HepG2 (cell line): ENCODE measurements around the gene ENTPD5. TPM values are rescaled to one million over a fixed set of nuclear protein-coding genes. Genes with fewer than 3 reads are reported as not detected.

Experiments used
- CCAR2 ChIP-seq: fragments of 200-400 bp; formaldehyde crosslinking; optimal IDR thresholded peaks from 2 replicates; pipeline ENCODE3; 2018; ENCODE audit warnings: low read depth, mild to moderate bottlenecking, low read length, moderate library complexity
- DPF2 ChIP-seq: sonication (generic); formaldehyde crosslinking; IDR thresholded peaks from 2 replicates; pipeline ENCODE4 v1.4.0; 2020; ENCODE audit warnings: mild to moderate bottlenecking, low read depth, missing genetic modification reagents, borderline replicate concordance
- FOSL2 ChIP-seq: sonication (generic); formaldehyde crosslinking; IDR thresholded peaks from 2 replicates; pipeline ENCODE4 v1.4.0; 2020; ENCODE audit warnings: missing genetic modification reagents
- GLMP ChIP-seq: sonication (generic); formaldehyde crosslinking; IDR thresholded peaks from 2 replicates; pipeline ENCODE4 v1.9.0; 2021; ENCODE audit warnings: missing genetic modification reagents, mild to moderate bottlenecking, borderline replicate concordance
- KDM6A ChIP-seq: IDR thresholded peaks from 2 replicates; pipeline ENCODE4 v1.6.1; 2016; ENCODE audit warnings: low read depth
- MAFG ChIP-seq: sonication (generic); formaldehyde crosslinking; IDR thresholded peaks from 2 replicates; pipeline ENCODE4 v1.5.1; 2020; ENCODE audit warnings: mild to moderate bottlenecking, missing genetic modification reagents
- NR1H2 ChIP-seq: sonication (generic); formaldehyde crosslinking; IDR thresholded peaks from 2 replicates; pipeline ENCODE4 v1.8.1; 2022; ENCODE audit warnings: low read depth, missing genetic modification reagents, borderline replicate concordance
- PLSCR1 ChIP-seq: sonication (generic); formaldehyde crosslinking; IDR thresholded peaks from 2 replicates; pipeline ENCODE4 v1.5.0; 2020; ENCODE audit warnings: missing genetic modification reagents, mild to moderate bottlenecking, borderline replicate concordance
- POLR2AphosphoS2 ChIP-seq: IDR thresholded peaks from 2 replicates; pipeline ENCODE4 v1.6.1; 2011; ENCODE audit warnings: low read depth, low read length, improper control_type of control experiment
- PRMT3 ChIP-seq: sonication (generic); formaldehyde crosslinking; IDR thresholded peaks from 2 replicates; pipeline ENCODE4 v1.8.1; 2022; ENCODE audit warnings: low read depth, mild to moderate bottlenecking, moderate library complexity, missing genetic modification reagents, borderline replicate concordance
- SAP130 ChIP-seq: IDR thresholded peaks from 2 replicates; pipeline ENCODE4 v1.6.1; 2016; ENCODE audit warnings: low read depth
- SATB2 ChIP-seq: sonication (generic); formaldehyde crosslinking; IDR thresholded peaks from 2 replicates; pipeline ENCODE4 v1.5.0; 2020; ENCODE audit warnings: missing genetic modification reagents
- SCMH1 ChIP-seq: sonication (generic); formaldehyde crosslinking; IDR thresholded peaks from 2 replicates; pipeline ENCODE4 v1.9.0; 2021; ENCODE audit warnings: missing genetic modification reagents, mild to moderate bottlenecking, borderline replicate concordance
- SETDB1 ChIP-seq: sonication (generic); formaldehyde crosslinking; IDR thresholded peaks from 2 replicates; pipeline ENCODE4 v1.5.1; 2020; ENCODE audit warnings: missing genetic modification reagents, mild to moderate bottlenecking, borderline replicate concordance
- SOX6 ChIP-seq, 2 experiments: fragments of 450-650 bp in 1 of 2; sonication (generic) in 1 of 2; formaldehyde crosslinking in 1 of 2; IDR thresholded peaks; 2 replicates each; pipeline versions ENCODE4 v1.4.0 to v1.6.1; 2017 to 2020; ENCODE audit warnings: antibody characterized with exemption in 1 of 2, mild to moderate bottlenecking in 1 of 2, missing genetic modification reagents in 1 of 2
- TBL1XR1 ChIP-seq: fragments of 150-350 bp; IDR thresholded peaks from 2 replicates; pipeline ENCODE4 v1.6.1; 2014; ENCODE audit warnings: borderline replicate concordance, low read length; ENCODE audit not compliant: partially characterized antibody
- TSC22D2 ChIP-seq: sonication (generic); formaldehyde crosslinking; IDR thresholded peaks from 2 replicates; pipeline ENCODE4 v1.5.1; 2020; ENCODE audit warnings: missing genetic modification reagents, mild to moderate bottlenecking, borderline replicate concordance
- XBP1 ChIP-seq: sonication (generic); formaldehyde crosslinking; IDR thresholded peaks from 2 replicates; pipeline ENCODE4 v1.5.0; 2020; ENCODE audit warnings: missing genetic modification reagents
- YEATS2 ChIP-seq: sonication (generic); formaldehyde crosslinking; IDR thresholded peaks from 2 replicates; pipeline ENCODE4 v1.4.0; 2020; ENCODE audit warnings: missing genetic modification reagents, borderline replicate concordance
- ZBTB21 ChIP-seq: sonication (generic); formaldehyde crosslinking; IDR thresholded peaks from 2 replicates; pipeline ENCODE4 v1.4.0; 2020; ENCODE audit warnings: missing genetic modification reagents
- ZFP41 ChIP-seq: sonication (generic); formaldehyde crosslinking; IDR thresholded peaks from 2 replicates; pipeline ENCODE4 v1.4.0; 2020; ENCODE audit warnings: mild to moderate bottlenecking, missing genetic modification reagents, borderline replicate concordance
- ZKSCAN8 ChIP-seq: IDR thresholded peaks from 2 replicates; pipeline ENCODE4 v1.6.1; 2016; ENCODE audit warnings: borderline replicate concordance, missing genetic modification reagents, missing compliant biosample characterization
- ZNF296 ChIP-seq: sonication (generic); formaldehyde crosslinking; conservative IDR thresholded peaks from 2 replicates; pipeline ENCODE4 v1.5.0; 2020; ENCODE audit warnings: mild to moderate bottlenecking, missing genetic modification reagents
- ZNF382 ChIP-seq: sonication (generic); formaldehyde crosslinking; IDR thresholded peaks from 2 replicates; pipeline ENCODE4 v1.5.0; 2020; ENCODE audit warnings: missing genetic modification reagents, mild to moderate bottlenecking, borderline replicate concordance
- ZNF383 ChIP-seq: sonication (generic); formaldehyde crosslinking; IDR thresholded peaks from 2 replicates; pipeline ENCODE4 v1.4.0; 2020; ENCODE audit warnings: missing genetic modification reagents, mild to moderate bottlenecking, borderline replicate concordance
- ZNF510 ChIP-seq: sonication (generic); formaldehyde crosslinking; IDR thresholded peaks from 2 replicates; pipeline ENCODE4 v1.4.0; 2020; ENCODE audit warnings: low read depth, mild to moderate bottlenecking, missing genetic modification reagents
- ZNF552 ChIP-seq: sonication (generic); formaldehyde crosslinking; IDR thresholded peaks from 2 replicates; pipeline ENCODE4 v1.9.0; 2022; ENCODE audit warnings: missing genetic modification reagents, mild to moderate bottlenecking, borderline replicate concordance
- ZNF577 ChIP-seq: sonication (generic); formaldehyde crosslinking; IDR thresholded peaks from 2 replicates; pipeline ENCODE4 v1.4.0; 2020; ENCODE audit warnings: mild to moderate bottlenecking, low read depth, missing genetic modification reagents, borderline replicate concordance
- ZNF776 ChIP-seq: sonication (generic); formaldehyde crosslinking; IDR thresholded peaks from 2 replicates; pipeline ENCODE4 v1.4.0; 2020; ENCODE audit warnings: mild to moderate bottlenecking, missing genetic modification reagents
- polyA plus RNA-seq, 8 experiments: library from polyadenylated mRNA; depleted of rRNA in 3 of 8; stranded (reverse) in 7 of 8; unstranded in 1 of 8; fragments of >200 nt; fragmentation: Illumina TruSeq in 4 of 8; extraction: Trizol in 4 of 8; gene quantifications; 2 replicates each; pipeline versions ENCODE4 v1.2.1 to v1.2.3, GENCODE V29; 2011 to 2016; ENCODE audit warnings: low read depth in 4 of 8, missing spikeins in 1 of 8, mixed read lengths in 1 of 8; ENCODE audit not compliant: insufficient read depth in 1 of 8
- total RNA-seq, 5 experiments: library from RNA; depleted of rRNA; stranded (reverse); fragments of >200 nt; fragmentation: Illumina TruSeq; extraction: Trizol; gene quantifications; 2 replicates each; pipeline ENCODE4 v1.2.3, GENCODE V29; 2016; ENCODE audit warnings: low read depth in 1 of 5

The ENTPD5 gene
- total and polyA plus RNA-seq, 2 of the 13 experiments (the other 11 are each of a cell fraction or from before 2014, with no cell fraction given): 33.8 to 43.3 TPM

- 0 out of 2 replicates have a peak, but pooled peaks have one; percentile 31 for TF ChIP-seq ZKSCAN8 (CRISPR knock-in tag)
- TF ChIP-seq TSC22D2 (CRISPR knock-in tag): no peak
- no peak for TF ChIP-seq NR1H2 (CRISPR knock-in tag)
- no peak for TF ChIP-seq KDM6A (CRISPR knock-in tag)
- TF ChIP-seq POLR2AphosphoS2: no peak
- TF ChIP-seq ZFP41 (CRISPR knock-in tag): no peak
- no peak for TF ChIP-seq TBL1XR1
- no peak for TF ChIP-seq SATB2 (CRISPR knock-in tag)
- no peak for TF ChIP-seq XBP1 (CRISPR knock-in tag)
- no peak for TF ChIP-seq ZNF383
- TF ChIP-seq DPF2: no peak
- no peak for TF ChIP-seq SCMH1 (CRISPR knock-in tag)
- no peak for TF ChIP-seq ZNF382 (CRISPR knock-in tag)
- no peak for TF ChIP-seq SETDB1 (CRISPR knock-in tag)
- peak; percentile 37; the same call in 1 of the 2 replicates for TF ChIP-seq ZNF552 (CRISPR knock-in tag)
- TF ChIP-seq ZNF776 (CRISPR knock-in tag): peak; percentile 76; the same call in 1 of the 2 replicates
- TF ChIP-seq ZNF577: no peak
- TF ChIP-seq FOSL2 (CRISPR knock-in tag): peak; percentile 3; the same call in 1 of the 2 replicates
- no peak; the same call in none of the 2 replicates for TF ChIP-seq SAP130
- TF ChIP-seq SOX6 (IDR thresholded peaks at IDR 0.05): no peak
- peak; percentile 50 for TF ChIP-seq SOX6 (CRISPR knock-in tag; IDR thresholded peaks at IDR 0.05)
- no peak for TF ChIP-seq ZBTB21 (CRISPR knock-in tag)
- TF ChIP-seq PRMT3 (CRISPR knock-in tag): 0 out of 2 replicates have a peak, but pooled peaks have one; percentile 55
- no peak for TF ChIP-seq ZNF296 (CRISPR knock-in tag)
- TF ChIP-seq CCAR2: no peak
- TF ChIP-seq YEATS2 (CRISPR knock-in tag): peak; percentile 13; the same call in 1 of the 2 replicates
- TF ChIP-seq ZNF510 (CRISPR knock-in tag): 0 out of 2 replicates have a peak, but pooled peaks have one; percentile 41
- TF ChIP-seq GLMP (CRISPR knock-in tag): no peak
- no peak for TF ChIP-seq PLSCR1 (CRISPR knock-in tag)
- peak; percentile 25; the same call in 1 of the 2 replicates for TF ChIP-seq MAFG
Observed at GRCh38 chr14:74018586-74019407, at the start of gene ENTPD5, which contains the start of gene BBOF1 (continued).
